GM19238 (cell line): ENCODE measurements around the gene TMEM88.
A peak's percentile ranks its signal among the peaks of the same experiment; 100 is the strongest.

Experiments used
- DNase-seq: peaks from one replicate; pipeline ENCODE4 v3.0.0; 2011; ENCODE audit warnings: low spot score; ENCODE audit not compliant: insufficient read length

The TMEM88 gene

GRCh38 chr17:7843536-7844291 lies 11.2 kb upstream of the TMEM88 start:
- peak; percentile 90 for DNase-seq

GRCh38 chr17:7844292-7845154 lies 10.3 kb upstream of the TMEM88 start:
- DNase-seq, result peak; percentile 96

GRCh38 chr17:7845359-7846062 lies 9.4 kb upstream of the TMEM88 start:
- DNase-seq, result no peak

- DNase-seq, result no peak
Measured at GRCh38 chr17:7846063-7846735, 8.7 kb upstream of the TMEM88 start.

- no peak for DNase-seq
Measured at GRCh38 chr17:7846765-7847661, 7.9 kb upstream of the TMEM88 start.

GRCh38 chr17:7848131-7848579 lies 6.7 kb upstream of the TMEM88 start:
- DNase-seq, result no peak

- DNase-seq, result no peak
Measured at GRCh38 chr17:7848739-7849129, 6.1 kb upstream of the TMEM88 start.

- no peak for DNase-seq
Measured at GRCh38 chr17:7849130-7849750, 5.6 kb upstream of the TMEM88 start.

- no peak for DNase-seq
Measured at GRCh38 chr17:7849751-7850504, 4.9 kb upstream of the TMEM88 start.

- no peak for DNase-seq
Measured at GRCh38 chr17:7850701-7851437, 4.0 kb upstream of the TMEM88 start.

GRCh38 chr17:7851438-7852261 lies 3.2 kb upstream of the TMEM88 start:
- peak; percentile 93 for DNase-seq

- DNase-seq, result no peak
Measured at GRCh38 chr17:7852262-7852670, 2.6 kb upstream of the TMEM88 start.

GRCh38 chr17:7852919-7853690 lies 1.8 kb upstream of the TMEM88 start:
- DNase-seq, result no peak

GRCh38 chr17:7853691-7854038 lies 1.2 kb upstream of the TMEM88 start:
- no peak for DNase-seq

- no peak for DNase-seq
Measured at GRCh38 chr17:7854078-7854777, 638 bp upstream of the TMEM88 start.

- no peak for DNase-seq
Measured at GRCh38 chr17:7855660-7856010, 769 bp downstream of the TMEM88 start.
